K562 (cell line): Measurements from ENCODE around the gene ERF. TPM values are rescaled to one million over a fixed set of nuclear protein-coding genes. Genes with fewer than 3 reads are reported as not detected.
A peak's percentile ranks its signal among the peaks of the same experiment; 100 is the strongest.

Experiments used
- CBFA2T3 ChIP-seq: fragments of 450-650 bp; IDR thresholded peaks from 2 replicates; pipeline ENCODE4 v1.6.1; 2017
- CBX3 ChIP-seq, 2 experiments: IDR thresholded peaks; 1 replicate in 1 of 2; 2 replicates in 1 of 2; pipeline ENCODE4 v1.6.1; 2012; ENCODE audit warnings: inconsistent platforms in 2 of 2, low read length in 2 of 2, borderline replicate concordance in 1 of 2, control low read depth in 1 of 2
- EHMT2 ChIP-seq: fragments of 450-650 bp; IDR thresholded peaks from 2 replicates; pipeline ENCODE4 v1.6.1; 2018; ENCODE audit warnings: antibody characterized with exemption
- HLTF ChIP-seq: fragments of 450-650 bp; IDR thresholded peaks from 2 replicates; pipeline ENCODE4 v1.6.1; 2016
- HNRNPUL1 ChIP-seq: fragments of 200-400 bp; formaldehyde crosslinking; IDR thresholded peaks from 2 replicates; pipeline ENCODE4 v1.6.1; 2017; ENCODE audit warnings: low read length
- IFI16 ChIP-seq: fragments of 250-450 bp; sonication (Bioruptor Pico); IDR thresholded peaks from 2 replicates; pipeline ENCODE4 v2.1.2; 2022; ENCODE audit warnings: mild to moderate bottlenecking, inconsistent platforms
- SETDB1 ChIP-seq: IDR thresholded peaks from one replicate; pipeline ENCODE4 v1.6.1; 2012; ENCODE audit warnings: low read length, control low read depth, inconsistent platforms
- TAF7 ChIP-seq: fragments of 450-650 bp; IDR thresholded peaks from 2 replicates; pipeline ENCODE4 v1.6.1; 2016; ENCODE audit warnings: missing genetic modification characterization, missing compliant biosample characterization
- TSC22D4 ChIP-seq: fragments of 450-650 bp; IDR thresholded peaks from 2 replicates; pipeline ENCODE4 v1.6.1; 2016; ENCODE audit warnings: missing genetic modification characterization, missing biosample characterization, control low read depth
- U2AF2 ChIP-seq: fragments of 200-400 bp; formaldehyde crosslinking; optimal IDR thresholded peaks from 2 replicates; pipeline ENCODE3; 2017; ENCODE audit warnings: low read depth, mild to moderate bottlenecking, low read length
- ZNF133 ChIP-seq: fragments of 250-450 bp; sonication (Bioruptor Pico); IDR thresholded peaks from 2 replicates; pipeline ENCODE4 v1.4.0; 2020; ENCODE audit warnings: mild to moderate bottlenecking
- ZNF239 ChIP-seq: fragments of 250-450 bp; sonication (Bioruptor Pico); IDR thresholded peaks from 2 replicates; pipeline ENCODE4 v1.4.0; 2020; ENCODE audit warnings: mild to moderate bottlenecking
- polyA plus RNA-seq, 8 experiments: library from polyadenylated mRNA; depleted of rRNA in 4 of 8; stranded (reverse) in 5 of 8; unstranded in 3 of 8; fragments of >200 nt; fragmentation: Nextera tagmentation in 2 of 8; fragmentation: Illumina TruSeq in 1 of 8; extraction: Ambion mirVana in 2 of 8; extraction: Trizol in 1 of 8; gene quantifications; 2 replicates each; pipeline versions ENCODE4 v1.2.1 to v1.2.3, GENCODE V29; 2011 to 2014; ENCODE audit warnings: inconsistent platforms in 1 of 8, missing spikeins in 1 of 8
- total RNA-seq, 7 experiments: library from RNA; depleted of rRNA in 6 of 7; stranded (reverse); fragments of >200 nt in 6 of 7; fragmentation: Illumina TruSeq in 2 of 7; extraction: Trizol in 2 of 7; gene quantifications; 2 replicates each; pipeline versions ENCODE4 v1.2.1 to v1.2.3, GENCODE V29; 2011 to 2021; ENCODE audit warnings: low replicate concordance in 1 of 7
- TF ChIP-seq, protein P1 (sequence below): sonication (generic); formaldehyde crosslinking; IDR thresholded peaks from 2 replicates; pipeline ENCODE4 v1.8.1; 2023; ENCODE audit warnings: mild to moderate bottlenecking, missing genetic modification reagents
- TF ChIP-seq, protein P2 (sequence below): sonication (generic); formaldehyde crosslinking; IDR thresholded peaks from 2 replicates; pipeline ENCODE4 v1.8.0; 2023; ENCODE audit warnings: mild to moderate bottlenecking, missing genetic modification reagents
- TF ChIP-seq, protein P3 (sequence below): fragments of 250-450 bp; sonication (Bioruptor Pico); IDR thresholded peaks from 2 replicates; pipeline ENCODE4 v1.9.0; 2021; ENCODE audit warnings: mild to moderate bottlenecking, inconsistent platforms
- TF ChIP-seq, protein P4 (sequence below): fragments of 200-800 bp; sonication (Bioruptor generic); IDR thresholded peaks from 2 replicates; pipeline ENCODE4 v1.6.1; 2016; ENCODE audit warnings: missing genetic modification characterization, missing compliant biosample characterization

Gene ERF
- total and polyA plus RNA-seq, 9 of the 15 experiments (the other 6 are each of a cell fraction or from before 2014, with no cell fraction given) = 0.03 to 75.4 (median 27.0) TPM

DNA sequence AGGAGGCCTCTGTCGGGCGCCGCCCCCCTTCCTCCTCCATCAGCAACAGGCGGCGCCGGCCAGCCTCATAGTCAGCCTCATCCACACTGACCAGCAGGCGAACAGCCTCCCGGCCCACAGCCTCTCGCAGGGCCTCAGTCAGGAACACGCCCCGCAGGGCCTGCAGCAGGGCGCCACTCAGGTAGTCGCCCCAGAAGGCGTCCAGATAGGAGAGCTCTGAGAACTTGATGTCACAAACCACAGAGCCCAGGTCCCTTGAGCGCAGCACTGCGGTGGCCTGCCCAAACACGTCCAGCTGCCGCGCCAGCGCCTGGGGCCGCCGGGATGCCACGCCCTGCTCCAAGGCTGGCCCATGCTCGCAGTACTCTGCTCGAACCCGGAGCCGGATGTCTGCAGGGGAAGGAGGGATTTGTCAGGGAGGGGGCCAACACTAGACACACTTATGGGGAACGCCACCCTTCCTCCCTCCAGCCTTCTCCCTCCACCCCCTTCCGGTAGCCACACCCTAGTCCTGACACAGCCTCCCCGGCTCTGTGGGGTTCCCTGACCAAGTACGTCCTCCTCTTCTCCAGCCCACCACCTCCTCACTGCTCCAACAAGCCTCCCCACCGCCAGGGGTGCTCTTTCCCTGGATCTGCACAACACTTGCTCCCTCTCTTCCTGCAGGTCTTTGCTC is 55.4 kb downstream of the ERF start (continued):
- TF ChIP-seq EHMT2 (0 out of 2 replicates have a peak, but pooled peaks have one; percentile 80), TSC22D4 (no peak), HLTF (peak; percentile 78), TAF7 (tag) (no peak), IFI16 (no peak), ZNF133 (CRISPR knock-in tag) (no peak), ZNF239 (CRISPR knock-in tag) (no peak), SETDB1 (no peak), HNRNPUL1 (no peak), CBFA2T3 (no peak), CBX3 (IDR thresholded peaks at IDR 0.05; ENCODE audit: borderline replicate concordance in 1 of 2, low read length in 2 of 2) (peak in 1 of 2 experiments; percentile 74; a peak in 1 of 3 replicates), U2AF2 (no peak)
- TF ChIP-seq, protein P1, sequence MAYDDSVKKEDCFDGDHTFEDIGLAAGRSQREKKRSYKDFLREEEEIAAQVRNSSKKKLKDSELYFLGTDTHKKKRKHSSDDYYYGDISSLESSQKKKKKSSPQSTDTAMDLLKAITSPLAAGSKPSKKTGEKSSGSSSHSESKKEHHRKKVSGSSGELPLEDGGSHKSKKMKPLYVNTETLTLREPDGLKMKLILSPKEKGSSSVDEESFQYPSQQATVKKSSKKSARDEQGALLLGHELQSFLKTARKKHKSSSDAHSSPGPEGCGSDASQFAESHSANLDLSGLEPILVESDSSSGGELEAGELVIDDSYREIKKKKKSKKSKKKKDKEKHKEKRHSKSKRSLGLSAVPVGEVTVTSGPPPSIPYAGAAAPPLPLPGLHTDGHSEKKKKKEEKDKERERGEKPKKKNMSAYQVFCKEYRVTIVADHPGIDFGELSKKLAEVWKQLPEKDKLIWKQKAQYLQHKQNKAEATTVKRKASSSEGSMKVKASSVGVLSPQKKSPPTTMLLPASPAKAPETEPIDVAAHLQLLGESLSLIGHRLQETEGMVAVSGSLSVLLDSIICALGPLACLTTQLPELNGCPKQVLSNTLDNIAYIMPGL (CRISPR knock-in tag) = no peak
- TF ChIP-seq, protein P2, sequence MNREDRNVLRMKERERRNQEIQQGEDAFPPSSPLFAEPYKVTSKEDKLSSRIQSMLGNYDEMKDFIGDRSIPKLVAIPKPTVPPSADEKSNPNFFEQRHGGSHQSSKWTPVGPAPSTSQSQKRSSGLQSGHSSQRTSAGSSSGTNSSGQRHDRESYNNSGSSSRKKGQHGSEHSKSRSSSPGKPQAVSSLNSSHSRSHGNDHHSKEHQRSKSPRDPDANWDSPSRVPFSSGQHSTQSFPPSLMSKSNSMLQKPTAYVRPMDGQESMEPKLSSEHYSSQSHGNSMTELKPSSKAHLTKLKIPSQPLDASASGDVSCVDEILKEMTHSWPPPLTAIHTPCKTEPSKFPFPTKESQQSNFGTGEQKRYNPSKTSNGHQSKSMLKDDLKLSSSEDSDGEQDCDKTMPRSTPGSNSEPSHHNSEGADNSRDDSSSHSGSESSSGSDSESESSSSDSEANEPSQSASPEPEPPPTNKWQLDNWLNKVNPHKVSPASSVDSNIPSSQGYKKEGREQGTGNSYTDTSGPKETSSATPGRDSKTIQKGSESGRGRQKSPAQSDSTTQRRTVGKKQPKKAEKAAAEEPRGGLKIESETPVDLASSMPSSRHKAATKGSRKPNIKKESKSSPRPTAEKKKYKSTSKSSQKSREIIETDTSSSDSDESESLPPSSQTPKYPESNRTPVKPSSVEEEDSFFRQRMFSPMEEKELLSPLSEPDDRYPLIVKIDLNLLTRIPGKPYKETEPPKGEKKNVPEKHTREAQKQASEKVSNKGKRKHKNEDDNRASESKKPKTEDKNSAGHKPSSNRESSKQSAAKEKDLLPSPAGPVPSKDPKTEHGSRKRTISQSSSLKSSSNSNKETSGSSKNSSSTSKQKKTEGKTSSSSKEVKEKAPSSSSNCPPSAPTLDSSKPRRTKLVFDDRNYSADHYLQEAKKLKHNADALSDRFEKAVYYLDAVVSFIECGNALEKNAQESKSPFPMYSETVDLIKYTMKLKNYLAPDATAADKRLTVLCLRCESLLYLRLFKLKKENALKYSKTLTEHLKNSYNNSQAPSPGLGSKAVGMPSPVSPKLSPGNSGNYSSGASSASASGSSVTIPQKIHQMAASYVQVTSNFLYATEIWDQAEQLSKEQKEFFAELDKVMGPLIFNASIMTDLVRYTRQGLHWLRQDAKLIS (CRISPR knock-in tag) = no peak
- TF ChIP-seq, protein P3, sequence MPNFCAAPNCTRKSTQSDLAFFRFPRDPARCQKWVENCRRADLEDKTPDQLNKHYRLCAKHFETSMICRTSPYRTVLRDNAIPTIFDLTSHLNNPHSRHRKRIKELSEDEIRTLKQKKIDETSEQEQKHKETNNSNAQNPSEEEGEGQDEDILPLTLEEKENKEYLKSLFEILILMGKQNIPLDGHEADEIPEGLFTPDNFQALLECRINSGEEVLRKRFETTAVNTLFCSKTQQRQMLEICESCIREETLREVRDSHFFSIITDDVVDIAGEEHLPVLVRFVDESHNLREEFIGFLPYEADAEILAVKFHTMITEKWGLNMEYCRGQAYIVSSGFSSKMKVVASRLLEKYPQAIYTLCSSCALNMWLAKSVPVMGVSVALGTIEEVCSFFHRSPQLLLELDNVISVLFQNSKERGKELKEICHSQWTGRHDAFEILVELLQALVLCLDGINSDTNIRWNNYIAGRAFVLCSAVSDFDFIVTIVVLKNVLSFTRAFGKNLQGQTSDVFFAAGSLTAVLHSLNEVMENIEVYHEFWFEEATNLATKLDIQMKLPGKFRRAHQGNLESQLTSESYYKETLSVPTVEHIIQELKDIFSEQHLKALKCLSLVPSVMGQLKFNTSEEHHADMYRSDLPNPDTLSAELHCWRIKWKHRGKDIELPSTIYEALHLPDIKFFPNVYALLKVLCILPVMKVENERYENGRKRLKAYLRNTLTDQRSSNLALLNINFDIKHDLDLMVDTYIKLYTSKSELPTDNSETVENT (CRISPR knock-in tag) = peak; percentile 56; the same call in 1 of the 2 replicates
- TF ChIP-seq, protein P4, sequence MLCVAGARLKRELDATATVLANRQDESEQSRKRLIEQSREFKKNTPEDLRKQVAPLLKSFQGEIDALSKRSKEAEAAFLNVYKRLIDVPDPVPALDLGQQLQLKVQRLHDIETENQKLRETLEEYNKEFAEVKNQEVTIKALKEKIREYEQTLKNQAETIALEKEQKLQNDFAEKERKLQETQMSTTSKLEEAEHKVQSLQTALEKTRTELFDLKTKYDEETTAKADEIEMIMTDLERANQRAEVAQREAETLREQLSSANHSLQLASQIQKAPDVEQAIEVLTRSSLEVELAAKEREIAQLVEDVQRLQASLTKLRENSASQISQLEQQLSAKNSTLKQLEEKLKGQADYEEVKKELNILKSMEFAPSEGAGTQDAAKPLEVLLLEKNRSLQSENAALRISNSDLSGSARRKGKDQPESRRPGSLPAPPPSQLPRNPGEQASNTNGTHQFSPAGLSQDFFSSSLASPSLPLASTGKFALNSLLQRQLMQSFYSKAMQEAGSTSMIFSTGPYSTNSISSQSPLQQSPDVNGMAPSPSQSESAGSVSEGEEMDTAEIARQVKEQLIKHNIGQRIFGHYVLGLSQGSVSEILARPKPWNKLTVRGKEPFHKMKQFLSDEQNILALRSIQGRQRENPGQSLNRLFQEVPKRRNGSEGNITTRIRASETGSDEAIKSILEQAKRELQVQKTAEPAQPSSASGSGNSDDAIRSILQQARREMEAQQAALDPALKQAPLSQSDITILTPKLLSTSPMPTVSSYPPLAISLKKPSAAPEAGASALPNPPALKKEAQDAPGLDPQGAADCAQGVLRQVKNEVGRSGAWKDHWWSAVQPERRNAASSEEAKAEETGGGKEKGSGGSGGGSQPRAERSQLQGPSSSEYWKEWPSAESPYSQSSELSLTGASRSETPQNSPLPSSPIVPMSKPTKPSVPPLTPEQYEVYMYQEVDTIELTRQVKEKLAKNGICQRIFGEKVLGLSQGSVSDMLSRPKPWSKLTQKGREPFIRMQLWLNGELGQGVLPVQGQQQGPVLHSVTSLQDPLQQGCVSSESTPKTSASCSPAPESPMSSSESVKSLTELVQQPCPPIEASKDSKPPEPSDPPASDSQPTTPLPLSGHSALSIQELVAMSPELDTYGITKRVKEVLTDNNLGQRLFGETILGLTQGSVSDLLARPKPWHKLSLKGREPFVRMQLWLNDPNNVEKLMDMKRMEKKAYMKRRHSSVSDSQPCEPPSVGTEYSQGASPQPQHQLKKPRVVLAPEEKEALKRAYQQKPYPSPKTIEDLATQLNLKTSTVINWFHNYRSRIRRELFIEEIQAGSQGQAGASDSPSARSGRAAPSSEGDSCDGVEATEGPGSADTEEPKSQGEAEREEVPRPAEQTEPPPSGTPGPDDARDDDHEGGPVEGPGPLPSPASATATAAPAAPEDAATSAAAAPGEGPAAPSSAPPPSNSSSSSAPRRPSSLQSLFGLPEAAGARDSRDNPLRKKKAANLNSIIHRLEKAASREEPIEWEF (CRISPR knock-in tag) = no peak
